ENCODE measurements around the gene SKIC3. TPM values are rescaled to one million over a fixed set of nuclear protein-coding genes. Genes with fewer than 3 reads are reported as not detected.

The SKIC3 gene
- total RNA-seq, 1 donor from 2014 or later, result 58.4 TPM

DNA sequence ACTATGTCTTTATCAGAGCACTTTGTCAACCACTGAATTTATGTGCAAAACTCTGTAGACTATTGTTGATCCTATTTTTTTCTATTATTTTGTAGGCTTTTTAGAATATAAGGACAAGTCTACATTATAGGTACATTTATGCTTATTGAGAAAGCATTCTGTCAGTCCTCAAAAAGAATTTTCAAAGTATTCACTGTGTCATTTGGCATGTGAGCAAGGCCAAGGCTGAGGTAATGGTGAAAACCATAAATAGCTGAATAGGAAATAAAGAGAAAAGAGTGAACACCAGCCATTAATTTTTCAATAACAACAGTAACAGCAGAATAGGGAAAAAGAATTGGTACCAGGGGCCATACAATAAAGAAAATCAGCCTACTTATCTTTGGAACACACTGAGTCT is 21.0 kb downstream of the SKIC3 start:
- no peak for ATAC-seq
- intact Hi-C loops (cut with DNase I), result no loop called here

DNA sequence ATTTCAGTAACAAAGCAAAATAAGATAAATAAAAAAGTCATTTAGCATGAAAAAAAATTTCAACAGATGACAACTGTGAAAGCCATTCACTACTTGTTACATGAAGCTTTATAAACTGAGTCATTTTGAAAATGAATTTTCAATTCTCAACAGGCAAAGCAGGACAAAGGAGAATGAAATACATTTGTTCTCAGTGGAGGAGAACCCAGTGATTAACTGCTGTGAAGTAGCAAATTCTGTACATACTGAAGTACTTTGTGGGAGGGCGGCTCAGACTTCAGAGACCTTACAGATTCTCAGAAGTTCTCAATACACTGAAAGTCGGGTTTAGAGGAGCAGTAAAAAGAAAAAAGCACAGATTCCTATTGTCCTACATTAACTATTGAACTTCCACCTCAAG is 21.7 kb downstream of the SKIC3 start:
- DNase-seq (ENCODE audit: missing footprints) (no peak), ATAC-seq (no peak)
- intact Hi-C loops (cut with DNase I), result no loop called here

More for the DNA sequence above, 21.0 kb downstream of the SKIC3 start:
- DNase-seq (ENCODE audit: missing footprints), result no peak

GRCh38 chr5:95532415-95532814 is 22.4 kb downstream of the SKIC3 start:
- ATAC-seq, result no peak
- DNase-seq (ENCODE audit: missing footprints), result no peak
- intact Hi-C loops (cut with DNase I), result no loop called here

DNA sequence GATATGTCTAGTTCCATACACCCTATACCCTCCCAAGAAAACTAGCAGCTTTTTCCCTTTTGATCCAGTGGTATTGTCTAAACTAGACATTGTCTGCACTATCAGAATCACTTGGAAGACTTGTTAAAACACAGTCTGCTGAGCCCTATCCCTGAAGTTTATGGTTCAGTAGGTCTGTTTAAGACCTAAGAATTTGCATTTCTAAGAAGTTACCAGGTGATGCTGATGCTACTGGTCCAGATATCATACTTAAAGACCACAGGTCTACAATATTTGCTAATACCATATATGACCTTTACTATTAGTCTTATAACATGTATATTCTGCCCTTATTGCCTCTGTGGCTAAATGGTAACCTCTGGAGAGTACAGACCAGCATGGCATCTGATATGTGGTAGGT is 23.3 kb downstream of the SKIC3 start:
- intact Hi-C loops (cut with DNase I), result no loop called here
- DNase-seq (ENCODE audit: missing footprints) (no peak), ATAC-seq (no peak)

DNA sequence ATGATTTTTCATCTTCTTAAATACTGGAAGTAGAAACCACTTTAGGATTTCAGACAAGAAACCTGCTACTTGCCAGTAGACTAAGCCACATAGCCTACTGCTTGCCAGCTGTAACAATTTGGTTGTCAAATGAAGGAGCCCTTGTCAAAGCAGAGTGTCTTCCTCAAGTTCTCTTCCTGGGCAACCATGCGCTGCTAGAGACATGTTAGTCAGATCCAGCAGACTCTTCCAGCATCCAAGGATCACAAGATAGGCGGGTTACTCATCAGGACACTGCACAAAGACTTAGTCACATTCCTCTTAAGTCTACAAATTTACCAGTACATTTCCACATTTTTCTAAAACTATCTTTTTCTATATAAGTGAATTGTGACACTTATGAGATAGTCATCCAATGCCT is 24.4 kb downstream of the SKIC3 start:
- ATAC-seq (no peak), DNase-seq (ENCODE audit: missing footprints) (no peak)
- intact Hi-C loops (cut with DNase I), result no loop called here

DNA sequence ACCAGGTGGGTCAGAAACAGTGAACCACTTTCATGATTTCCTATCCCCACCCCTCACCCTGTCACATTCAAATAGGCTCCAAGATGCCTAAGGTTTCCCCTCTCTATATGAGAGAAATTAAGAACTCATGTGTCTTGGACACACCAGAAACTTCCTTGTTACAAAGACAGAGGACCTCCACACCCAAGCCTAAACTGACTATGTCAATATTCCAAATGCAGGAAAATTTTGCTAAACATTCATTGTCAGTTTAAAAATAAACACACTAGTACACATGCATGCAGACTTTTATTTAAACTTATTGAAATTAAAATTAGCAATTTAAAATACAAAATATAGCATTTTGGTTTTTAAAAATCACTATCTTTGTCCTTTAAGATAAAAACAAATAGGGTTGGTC is 26.2 kb downstream of the SKIC3 start:
- DNase-seq (ENCODE audit: missing footprints) (no peak), ATAC-seq (no peak)
- intact Hi-C loops (cut with DNase I), result no loop called here

DNA sequence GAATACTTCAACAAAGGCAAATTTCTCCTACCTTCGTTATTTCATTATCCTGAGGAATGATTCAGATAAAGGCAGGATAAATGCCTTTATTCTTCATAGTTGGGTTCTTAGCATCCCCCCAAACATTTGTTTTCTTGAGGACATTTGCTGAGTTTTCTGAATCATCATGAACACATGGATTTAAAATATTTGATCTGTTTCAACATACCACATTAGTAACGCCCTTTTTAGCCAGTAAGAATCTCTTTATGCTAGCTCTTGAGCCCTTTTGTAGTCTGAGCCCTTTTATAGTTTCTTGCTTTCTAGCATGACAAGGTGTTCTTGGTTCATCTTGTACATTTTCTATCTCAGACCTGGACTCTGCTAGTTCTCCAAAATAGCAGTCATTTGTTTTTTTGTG is 27.9 kb downstream of the SKIC3 start:
- DNase-seq (ENCODE audit: missing footprints) (no peak), ATAC-seq (no peak)
- intact Hi-C loops (cut with DNase I), result no loop called here

DNA sequence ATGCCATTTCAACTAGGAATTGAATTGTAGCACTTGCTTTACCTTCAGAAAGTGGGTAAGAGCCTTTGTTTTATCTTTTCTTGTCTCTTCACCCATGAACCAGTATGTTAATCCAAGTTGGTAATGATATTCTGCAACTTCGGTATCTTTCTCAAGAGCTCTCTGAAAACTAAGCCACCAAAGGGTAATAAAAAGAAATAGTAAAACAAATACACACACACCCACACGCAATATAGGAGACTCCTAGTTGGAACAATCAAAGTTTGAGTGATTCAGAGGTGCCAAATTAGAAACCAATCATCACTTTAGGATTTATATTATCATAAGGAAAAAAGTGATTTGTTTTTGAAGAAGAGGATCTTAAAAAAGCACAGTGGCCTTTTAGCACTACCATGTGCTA is 30.4 kb downstream of the SKIC3 start:
- DNase-seq (ENCODE audit: missing footprints) (no peak), ATAC-seq (no peak)
- intact Hi-C loops (cut with DNase I), result no loop called here

DNA sequence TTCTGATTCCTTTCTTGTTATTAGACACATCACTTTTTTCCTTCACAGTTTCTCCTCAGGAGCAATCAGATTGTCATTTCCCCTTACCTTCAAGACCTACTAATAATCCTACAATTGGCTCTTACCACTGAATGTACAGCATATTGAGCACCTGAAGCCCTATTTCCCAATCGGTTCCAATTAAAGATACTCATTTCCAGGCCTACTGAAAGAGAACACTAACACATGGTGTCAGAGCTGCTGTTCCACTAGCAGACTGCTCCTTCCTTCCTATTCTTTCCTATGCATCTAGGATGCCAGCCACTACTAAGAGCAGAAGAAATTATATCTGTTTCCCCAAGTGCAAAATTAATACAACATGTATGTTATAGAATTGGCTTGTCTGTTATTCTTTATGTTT is 34.6 kb downstream of the SKIC3 start:
- intact Hi-C loops (cut with DNase I), result no loop called here
- no peak for DNase-seq (ENCODE audit: missing footprints)
- ATAC-seq, result no peak

GRCh38 chr5:95519681-95520080 is 35.1 kb downstream of the SKIC3 start:
- DNase-seq (ENCODE audit: missing footprints) (no peak), ATAC-seq (no peak)
- intact Hi-C loops (cut with DNase I), result no loop called here

DNA sequence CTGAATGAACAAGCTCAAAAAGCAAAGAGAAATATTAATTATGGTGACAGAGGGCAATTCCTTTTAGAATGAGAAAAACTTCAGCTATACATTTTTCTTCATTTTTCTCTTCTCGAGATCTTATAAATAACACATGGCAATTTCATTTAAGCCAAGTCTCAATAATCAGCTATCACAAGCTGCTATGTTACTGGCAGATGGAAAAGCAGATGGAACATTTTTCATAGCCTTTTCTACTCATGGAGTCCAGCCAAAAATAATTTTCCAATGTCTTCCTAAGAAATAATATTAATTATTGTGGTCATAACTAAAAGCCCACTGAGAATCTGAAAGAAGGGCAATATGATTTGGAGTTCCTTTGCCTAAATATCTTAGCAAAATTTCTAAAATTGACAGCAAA is 35.6 kb downstream of the SKIC3 start:
- ATAC-seq, result no peak
- no peak for DNase-seq (ENCODE audit: missing footprints)
- intact Hi-C loops (cut with DNase I), result no loop called here

- ATAC-seq (no peak), DNase-seq (ENCODE audit: missing footprints) (no peak)
- intact Hi-C loops (cut with DNase I), result no loop called here
Measured at GRCh38 chr5:95518417-95518816, 36.4 kb downstream of the SKIC3 start.

DNA sequence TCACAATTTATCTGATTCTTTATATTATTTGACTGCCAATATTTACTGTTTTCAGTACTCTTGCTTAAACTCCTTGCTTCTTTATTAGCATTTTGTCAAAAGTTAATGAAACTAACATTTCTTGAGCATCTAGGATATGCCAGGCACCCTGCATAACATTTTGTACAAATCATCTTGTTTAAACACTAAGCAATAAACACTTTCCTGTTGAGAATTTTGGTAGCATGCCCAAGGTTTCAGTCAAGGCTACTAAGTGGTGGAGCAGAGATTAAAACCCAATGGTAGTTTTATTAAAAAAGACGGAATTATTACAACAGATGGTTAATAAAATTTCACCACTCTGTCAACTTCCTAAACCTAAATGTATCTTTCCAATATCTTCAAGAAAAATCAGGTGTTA is 43.2 kb downstream of the SKIC3 start:
- DNase-seq (ENCODE audit: missing footprints) (no peak), ATAC-seq (no peak)
- intact Hi-C loops (cut with DNase I), result no loop called here

- DNase-seq (ENCODE audit: missing footprints) (no peak), ATAC-seq (no peak)
- intact Hi-C loops (cut with DNase I), result no loop called here
Measured at GRCh38 chr5:95508550-95508949, 46.2 kb downstream of the SKIC3 start.

Other genes with a start within 250 kb of the SKIC3 start
- 6.4 TPM for gene FAM81B, start 163.6 kb downstream of the SKIC3 start, total RNA-seq
- gene ARSK, start 124 bp upstream of the SKIC3 start, total RNA-seq, result 4.7 TPM
- not detected for gene GPR150, start 65.1 kb upstream of the SKIC3 start, total RNA-seq
- gene RFESD, start 91.8 kb upstream of the SKIC3 start, total RNA-seq, result 3.0 TPM
- not detected for gene SPATA9, start 128.0 kb upstream of the SKIC3 start, total RNA-seq
- 76.5 TPM for gene RHOBTB3, start 176.4 kb upstream of the SKIC3 start, total RNA-seq